Activated naive CD4-positive, alpha-beta T cell treated with anti-CD3 and anti-CD28 coated beads, Interleukin-2, amount 50 U/mL, for 16 hours (primary cell): ENCODE data around the gene COX4I1.

ENCODE experiments used
- DNase-seq: peaks from one replicate; pipeline ENCODE4 v3.0.0-alpha.2; 2020

COX4I1 gene

GRCh38 chr16:85768199-85768598 lies 31.3 kb upstream of the COX4I1 start:
- no peak for DNase-seq

- no peak for DNase-seq
Observed at GRCh38 chr16:85770741-85771140, 28.8 kb upstream of the COX4I1 start.

GRCh38 chr16:85773044-85773443 lies 26.5 kb upstream of the COX4I1 start:
- no peak for DNase-seq

- DNase-seq, result no peak
Observed at GRCh38 chr16:85774136-85774535, 25.4 kb upstream of the COX4I1 start.

GRCh38 chr16:85774811-85775210 lies 24.7 kb upstream of the COX4I1 start:
- DNase-seq, result no peak

- no peak for DNase-seq
Observed at GRCh38 chr16:85777583-85778310, 21.7 kb upstream of the COX4I1 start.

GRCh38 chr16:85778873-85779272 lies 20.6 kb upstream of the COX4I1 start:
- no peak for DNase-seq

GRCh38 chr16:85780281-85780680 lies 19.2 kb upstream of the COX4I1 start:
- no peak for DNase-seq

GRCh38 chr16:85781156-85781555 lies 18.3 kb upstream of the COX4I1 start:
- DNase-seq, result no peak

- no peak for DNase-seq
Observed at GRCh38 chr16:85781695-85782370, 17.7 kb upstream of the COX4I1 start.

GRCh38 chr16:85782451-85782850 lies 17.0 kb upstream of the COX4I1 start:
- no peak for DNase-seq

GRCh38 chr16:85783441-85783840 lies 16.1 kb upstream of the COX4I1 start:
- no peak for DNase-seq

GRCh38 chr16:85784813-85785212 lies 14.7 kb upstream of the COX4I1 start:
- no peak for DNase-seq

GRCh38 chr16:85785927-85786326 lies 13.6 kb upstream of the COX4I1 start:
- no peak for DNase-seq

- DNase-seq, result no peak
Observed at GRCh38 chr16:85788819-85789218, 10.7 kb upstream of the COX4I1 start.

GRCh38 chr16:85789773-85790172 lies 9.7 kb upstream of the COX4I1 start:
- DNase-seq, result no peak

- no peak for DNase-seq
Observed at GRCh38 chr16:85793662-85794298, 5.7 kb upstream of the COX4I1 start.

- DNase-seq, result no peak
Observed at GRCh38 chr16:85794696-85795095, 4.8 kb upstream of the COX4I1 start.

- no peak for DNase-seq
Observed at GRCh38 chr16:85796152-85796551, 3.3 kb upstream of the COX4I1 start.

GRCh38 chr16:85796599-85796998 lies 2.9 kb upstream of the COX4I1 start:
- DNase-seq, result no peak

- no peak for DNase-seq
Observed at GRCh38 chr16:85798283-85798776, 1.2 kb upstream of the COX4I1 start.

GRCh38 chr16:85798901-85799496 lies 496 bp upstream of the COX4I1 start:
- DNase-seq, result peak; percentile 50

GRCh38 chr16:85800321-85800669 lies 800 bp downstream of the COX4I1 start:
- peak; percentile 64 for DNase-seq

- no peak for DNase-seq
Observed at GRCh38 chr16:85803570-85803969, 4.1 kb downstream of the COX4I1 start.
